SK-N-SH treated with all-trans-retinoic acid at 6 μM for 48 hours (cell line): ENCODE results near the gene WNK2.

Experiments used
- CSRNP3 ChIP-seq: fragments of 250-450 bp; sonication (Bioruptor Pico); IDR thresholded peaks from 2 replicates; pipeline ENCODE4 v1.5.1; 2021; ENCODE audit warnings: mild to moderate bottlenecking, moderate library complexity
- ISL1 ChIP-seq: fragments of 250-450 bp; sonication (Bioruptor Pico); IDR thresholded peaks from 2 replicates; pipeline ENCODE4 v2.1.2; 2022; ENCODE audit warnings: mild to moderate bottlenecking, moderate library complexity
- OSR1 ChIP-seq: fragments of 250-450 bp; sonication (Bioruptor Pico); IDR thresholded peaks from 2 replicates; pipeline ENCODE4 v1.8.0; 2022; ENCODE audit warnings: moderate library complexity, mild to moderate bottlenecking, inconsistent platforms
- PATZ1 ChIP-seq: fragments of 250-450 bp; sonication (Bioruptor Pico); IDR thresholded peaks from 2 replicates; pipeline ENCODE4 v1.8.0; 2020; ENCODE audit warnings: mild to moderate bottlenecking, moderate library complexity, borderline replicate concordance
- TOX ChIP-seq: fragments of 250-450 bp; sonication (Bioruptor Pico); IDR thresholded peaks from 2 replicates; pipeline ENCODE4 v1.8.0; 2021; ENCODE audit warnings: mild to moderate bottlenecking, moderate library complexity, borderline replicate concordance
- TSHZ2 ChIP-seq: fragments of 250-450 bp; sonication (Bioruptor Pico); IDR thresholded peaks from 2 replicates; pipeline ENCODE4 v1.5.0; 2020; ENCODE audit warnings: mild to moderate bottlenecking, moderate library complexity
- ZC3H10 ChIP-seq: fragments of 250-450 bp; sonication (Bioruptor Pico); IDR thresholded peaks from 2 replicates; pipeline ENCODE4 v1.5.1; 2021; ENCODE audit warnings: mild to moderate bottlenecking, moderate library complexity
- ZFP3 ChIP-seq: fragments of 250-450 bp; sonication (Bioruptor Pico); IDR thresholded peaks from 2 replicates; pipeline ENCODE4 v1.5.0; 2020; ENCODE audit warnings: mild to moderate bottlenecking, moderate library complexity

GRCh38 chr9:93248386-93249040 is 64.6 kb downstream of the WNK2 start:
- no peak for TF ChIP-seq PATZ1 (CRISPR knock-in tag)
- TF ChIP-seq CSRNP3 (CRISPR knock-in tag): no peak
- TF ChIP-seq ISL1 (CRISPR knock-in tag): no peak
- TF ChIP-seq ZFP3: no peak
- no peak for TF ChIP-seq TSHZ2 (CRISPR knock-in tag)
- no peak for TF ChIP-seq ZC3H10 (CRISPR knock-in tag)
- TF ChIP-seq TOX (CRISPR knock-in tag): no peak
- no peak for TF ChIP-seq OSR1 (CRISPR knock-in tag)
